Measurements from ENCODE around the gene RNU7-1.
A peak's percentile ranks its signal among the peaks of the same experiment; 100 is the strongest.

The RNU7-1 gene

DNA sequence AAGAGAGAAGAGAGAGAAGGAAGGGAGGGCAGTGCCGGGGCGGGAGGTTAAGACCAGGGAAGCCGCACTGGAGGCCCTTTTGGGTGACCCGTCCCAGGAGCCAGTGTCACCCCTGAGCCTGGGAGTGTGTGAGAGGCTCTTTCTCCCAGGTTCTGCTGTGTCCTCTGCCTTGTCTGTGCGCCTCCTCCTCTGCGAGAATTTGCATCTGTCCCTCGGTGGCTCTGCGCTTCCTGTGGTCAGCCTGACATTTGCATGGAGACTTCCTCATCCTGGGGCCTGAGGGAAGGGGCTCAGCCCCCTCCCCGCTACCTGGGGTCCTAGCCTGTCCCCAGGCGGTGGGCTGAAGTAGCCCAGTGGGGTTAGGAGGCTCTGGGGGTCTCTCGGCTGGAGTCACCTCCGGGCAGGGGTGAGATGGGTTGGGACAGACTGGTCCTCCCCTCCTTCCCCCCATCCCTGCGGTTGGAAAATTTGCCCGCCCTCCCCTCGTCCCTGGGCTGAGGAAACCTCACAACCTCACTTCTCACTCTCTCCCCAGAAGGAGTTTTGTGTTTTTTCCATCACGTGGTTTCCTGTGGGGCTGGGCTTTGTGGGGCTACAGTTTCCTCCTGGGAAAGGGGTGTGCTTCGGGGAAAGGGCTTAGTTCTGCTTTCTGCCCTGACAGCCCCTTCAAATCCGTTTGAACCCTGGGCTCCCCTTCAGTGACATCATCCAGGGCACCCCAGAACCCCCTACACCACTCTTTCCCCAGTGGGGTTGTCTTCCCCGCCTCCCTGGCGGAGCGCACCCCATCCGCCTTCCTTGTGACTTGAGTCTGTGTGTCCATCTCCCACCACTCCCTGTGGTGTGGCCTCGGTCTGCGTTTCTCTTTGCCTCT lies 10.1 kb downstream of the RNU7-1 start:
- peak; percentile 60 to 78 for DNase-seq (ENCODE audit: low read depth in 2 of 2)

DNA sequence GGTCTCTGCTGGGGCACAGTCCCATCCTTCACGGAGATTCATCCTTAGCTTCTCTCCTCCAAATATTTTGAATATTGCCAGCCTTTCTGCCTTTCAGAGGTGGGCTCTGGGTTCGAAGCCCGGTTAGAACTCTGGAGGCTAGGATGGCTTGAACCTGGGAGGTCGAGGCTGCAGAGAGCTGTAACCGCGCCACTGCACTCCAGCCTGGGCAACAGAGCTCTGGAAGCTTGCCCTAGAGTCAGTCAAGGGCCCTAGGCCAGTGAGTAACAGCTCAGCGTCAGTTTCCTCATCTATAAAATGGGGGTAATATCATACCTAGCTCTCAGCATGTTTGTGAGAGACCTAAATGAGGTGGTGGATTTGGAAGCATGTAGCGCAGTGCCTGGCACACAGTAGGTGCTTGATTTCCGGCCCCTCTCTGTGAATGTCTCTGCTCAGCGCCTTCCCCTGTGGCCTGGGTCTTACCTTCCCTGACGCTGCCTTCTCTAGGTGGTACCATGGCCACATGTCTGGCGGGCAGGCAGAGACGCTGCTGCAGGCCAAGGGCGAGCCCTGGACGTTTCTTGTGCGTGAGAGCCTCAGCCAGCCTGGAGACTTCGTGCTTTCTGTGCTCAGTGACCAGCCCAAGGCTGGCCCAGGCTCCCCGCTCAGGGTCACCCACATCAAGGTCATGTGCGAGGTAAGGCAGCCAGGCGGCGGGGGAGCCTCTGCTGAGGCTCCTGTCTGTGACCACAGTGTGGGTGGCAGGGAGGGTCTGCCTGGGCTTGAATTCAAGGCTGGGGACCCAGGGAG lies 10.9 kb downstream of the RNU7-1 start:
- no peak for DNase-seq (ENCODE audit: low read depth in 2 of 2)

GRCh38 chr12:6955108-6956020 lies 11.7 kb downstream of the RNU7-1 start:
- DNase-seq (ENCODE audit: low read depth in 2 of 2): no peak

GRCh38 chr12:6956021-6956727 lies 12.6 kb downstream of the RNU7-1 start:
- DNase-seq (ENCODE audit: low read depth in 2 of 2): no peak

DNA sequence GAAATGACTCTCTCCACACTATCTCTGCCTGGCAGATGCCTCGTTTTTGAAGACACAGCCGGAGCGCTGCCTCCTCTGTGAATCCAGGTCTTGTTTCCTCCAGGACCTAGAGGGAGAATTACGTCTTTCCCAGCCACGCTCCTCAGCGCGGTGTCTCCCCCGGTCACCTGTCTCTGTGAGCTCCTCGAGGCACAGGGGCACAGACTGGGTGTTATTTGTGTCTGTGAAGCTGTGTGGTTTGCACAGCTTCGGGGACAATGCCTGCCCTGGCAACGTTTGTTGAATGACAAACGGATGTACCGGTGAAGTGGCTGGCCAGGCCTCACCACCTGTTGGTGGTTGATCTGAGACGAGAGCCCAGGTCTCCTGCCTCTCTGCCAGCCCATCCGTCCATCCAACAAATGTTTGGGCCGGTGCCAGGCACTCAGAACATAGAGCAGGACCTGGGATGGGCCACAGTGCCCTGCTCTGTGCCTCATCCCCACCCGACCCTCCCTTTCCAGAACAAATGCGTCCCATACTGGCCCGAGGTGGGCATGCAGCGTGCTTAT lies 13.6 kb downstream of the RNU7-1 start:
- DNase-seq (ENCODE audit: low read depth in 2 of 2): no peak

- DNase-seq (ENCODE audit: low read depth in 2 of 2): no peak
Measured at GRCh38 chr12:6957741-6958608, 14.4 kb downstream of the RNU7-1 start.

DNA sequence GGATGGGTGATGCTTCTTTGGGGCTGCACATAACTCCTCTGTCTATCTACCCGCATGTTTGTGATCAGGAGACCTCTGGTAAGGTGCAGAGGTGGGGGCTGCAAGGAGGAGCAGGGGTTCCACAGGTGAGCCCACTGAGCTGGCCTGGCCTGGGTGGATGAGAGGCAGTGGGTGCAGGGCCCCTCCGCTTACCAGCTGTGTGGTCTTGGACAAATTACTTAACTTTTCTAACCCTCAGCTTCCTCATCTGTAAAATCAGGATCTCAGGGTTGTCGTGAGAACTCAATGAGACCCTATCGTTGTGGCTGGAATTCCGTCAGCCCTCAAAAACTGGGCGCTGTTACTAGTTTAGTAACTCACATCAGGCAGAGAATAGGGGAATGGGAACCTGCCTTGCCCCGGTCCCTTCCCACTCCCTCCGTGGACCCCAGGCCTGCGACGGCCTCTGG lies 15.0 kb downstream of the RNU7-1 start:
- DNase-seq (ENCODE audit: low read depth in 2 of 2): no peak

- no peak for DNase-seq (ENCODE audit: low read depth in 2 of 2)
Measured at GRCh38 chr12:6959058-6959804, 15.6 kb downstream of the RNU7-1 start.

- no peak for DNase-seq (ENCODE audit: low read depth in 2 of 2)
Measured at GRCh38 chr12:6959805-6960592, 16.4 kb downstream of the RNU7-1 start.

DNA sequence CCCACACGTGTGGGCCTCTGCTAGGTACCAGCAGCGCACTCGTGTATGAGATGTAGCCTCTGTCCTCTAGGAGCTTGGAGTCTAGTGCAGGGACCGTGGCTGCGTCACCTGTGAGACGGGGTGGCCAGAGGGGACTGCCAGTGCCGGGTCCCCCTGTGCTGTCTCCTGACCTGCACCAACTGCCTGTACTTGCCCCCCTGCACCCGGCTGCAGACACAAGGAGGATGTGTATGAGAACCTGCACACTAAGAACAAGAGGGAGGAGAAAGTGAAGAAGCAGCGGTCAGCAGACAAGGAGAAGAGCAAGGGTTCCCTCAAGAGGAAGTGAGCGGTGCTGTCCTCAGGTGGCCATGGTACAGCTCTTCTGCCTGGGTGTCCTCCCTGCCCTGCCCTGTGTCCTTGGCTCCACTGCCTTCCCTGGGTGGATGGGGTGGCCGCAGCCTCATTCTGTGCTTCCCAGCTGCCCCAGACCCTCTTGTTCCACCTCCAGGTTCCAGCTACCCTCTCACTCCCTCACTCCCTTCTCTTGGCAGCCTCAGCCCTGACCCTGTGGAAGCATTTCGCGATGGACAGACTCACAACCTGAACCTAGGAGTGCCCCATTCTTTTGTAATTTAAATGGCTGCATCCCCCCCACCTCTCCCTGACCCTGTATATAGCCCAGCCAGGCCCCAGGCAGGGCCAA lies 17.1 kb downstream of the RNU7-1 start:
- DNase-seq (ENCODE audit: low read depth in 2 of 2): no peak

DNA sequence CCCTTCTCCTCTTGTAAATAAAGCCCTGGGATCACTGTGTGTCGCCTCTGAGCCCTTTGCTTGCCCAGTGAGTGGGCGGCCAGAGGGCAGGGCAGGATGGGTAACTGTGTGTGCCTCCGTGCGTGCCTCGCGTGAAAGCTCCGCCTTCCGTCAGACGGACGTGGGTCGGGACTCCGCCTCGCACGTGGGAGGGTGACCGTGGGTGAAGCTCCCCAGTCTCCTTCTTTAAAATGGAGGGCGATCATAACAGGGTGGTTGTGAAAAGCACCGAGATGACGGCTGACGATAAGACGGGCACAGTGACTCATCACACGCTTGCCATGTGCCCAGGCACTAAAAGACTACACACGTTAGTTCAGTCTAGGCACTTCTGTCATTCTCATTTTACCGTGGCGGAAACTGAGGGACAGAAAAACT lies 17.7 kb downstream of the RNU7-1 start:
- peak; percentile 81 to 92 for DNase-seq (ENCODE audit: low read depth in 2 of 2)

GRCh38 chr12:6961695-6962284 lies 18.2 kb downstream of the RNU7-1 start:
- DNase-seq (ENCODE audit: low read depth in 2 of 2): peak in 1 of 2 donors; percentile 62

DNA sequence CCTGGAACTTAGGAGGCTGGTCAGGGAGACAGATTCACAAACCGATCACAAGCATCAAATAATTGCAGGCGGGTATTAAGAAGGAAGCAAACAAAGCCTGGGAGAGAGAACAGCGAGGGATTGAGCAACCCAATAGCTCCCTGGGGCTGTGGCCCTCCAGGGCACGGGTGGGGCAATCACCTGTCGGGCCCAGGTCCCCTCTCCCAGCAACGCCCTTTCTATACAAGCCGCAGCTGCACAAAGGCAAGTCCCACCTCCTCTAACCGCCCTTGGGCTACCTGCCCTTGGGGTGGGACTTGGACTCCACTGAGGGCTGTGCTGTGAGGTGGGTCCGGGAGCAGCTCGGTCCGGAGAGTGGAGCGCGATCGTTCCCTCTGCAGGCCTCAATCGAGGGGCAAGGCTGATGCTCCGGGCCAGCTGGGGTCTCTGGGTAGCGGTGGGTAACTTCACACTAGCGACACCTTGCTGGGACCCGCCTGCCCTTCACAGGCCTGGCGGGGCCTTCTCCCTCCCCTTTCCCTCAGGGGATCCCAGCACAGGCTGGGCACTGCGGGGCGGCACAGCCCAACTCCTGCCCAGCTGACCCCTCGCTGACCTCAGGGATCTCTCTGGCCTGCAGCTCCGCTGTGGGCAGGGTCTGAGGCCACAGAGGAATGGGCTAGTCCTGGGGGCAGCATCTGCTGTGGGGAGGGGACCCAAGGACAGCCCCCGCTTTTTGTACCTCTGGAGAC lies 18.8 kb downstream of the RNU7-1 start:
- DNase-seq (ENCODE audit: low read depth in 2 of 2): no peak

GRCh38 chr12:6963016-6963731 lies 19.6 kb downstream of the RNU7-1 start:
- no peak for DNase-seq (ENCODE audit: low read depth in 2 of 2)

- DNase-seq (ENCODE audit: low read depth in 2 of 2): no peak
Measured at GRCh38 chr12:6963791-6964413, 20.3 kb downstream of the RNU7-1 start.
